ENCODE data around the gene BCAS3.
A peak's percentile ranks its signal among the peaks of the same experiment; 100 is the strongest.
"Not testable (repeated sequence)": the region's sequence is repeated elsewhere in the genome, so short reads cannot be mapped to it uniquely, and the experiment has no call there.

BCAS3 gene

DNA sequence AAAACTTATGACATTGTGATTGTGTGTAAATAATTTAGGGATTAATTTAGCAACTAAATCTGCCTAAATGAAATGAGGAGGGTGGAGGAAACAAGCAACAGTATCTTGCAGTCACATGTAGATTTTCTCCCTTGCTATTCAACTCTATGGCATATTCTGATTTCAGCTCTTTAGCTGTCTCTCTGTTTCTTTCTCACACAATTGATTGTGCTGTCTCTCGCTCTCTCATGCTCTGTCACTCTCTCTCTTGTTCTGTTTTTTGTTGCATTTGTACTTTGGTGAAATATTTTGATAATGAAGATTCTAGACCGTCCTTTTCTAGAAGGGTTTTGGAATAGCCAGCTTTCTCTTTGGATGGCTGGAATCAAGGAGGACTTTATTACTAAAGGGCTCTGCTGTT is 70.6 kb downstream of the BCAS3 start:
- no peak for DNase-seq

DNA sequence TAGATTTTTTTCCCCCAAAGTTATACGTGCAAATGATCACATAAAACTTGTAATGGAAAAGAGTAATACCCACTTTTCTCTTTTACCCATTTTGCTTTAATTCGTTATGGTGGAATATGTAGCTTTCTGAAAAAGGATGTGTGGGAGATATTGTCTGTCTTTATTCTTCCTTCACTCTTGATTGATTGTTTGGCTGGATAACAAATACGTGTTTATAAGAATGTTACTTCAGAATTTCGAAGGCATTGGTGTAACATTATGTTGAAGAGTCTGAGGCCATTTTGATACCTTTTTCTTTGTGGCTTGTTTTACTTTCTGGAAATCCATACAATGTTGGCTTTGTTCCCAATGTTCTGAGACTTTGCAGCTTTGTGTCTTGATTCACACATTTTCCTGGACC is 71.4 kb downstream of the BCAS3 start:
- DNase-seq, result no peak

DNA sequence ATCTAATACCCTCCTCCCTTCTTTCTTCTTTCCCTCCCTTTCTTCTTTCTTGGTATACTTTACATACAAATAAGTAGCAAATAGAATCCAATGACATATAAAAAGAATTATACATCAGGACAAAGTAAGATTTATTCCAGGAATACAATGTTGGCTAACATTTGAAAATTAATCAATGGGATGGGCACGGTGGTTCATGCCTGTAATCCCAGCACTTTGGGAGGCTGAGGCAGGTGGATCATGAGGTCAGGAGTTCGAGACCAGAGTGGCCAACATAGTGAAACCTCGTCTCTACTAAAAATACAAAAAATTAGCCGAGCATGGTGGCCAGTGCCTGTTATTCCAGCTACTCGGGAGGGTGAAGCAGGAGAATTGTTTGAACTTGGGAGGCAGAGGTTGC is 72.1 kb downstream of the BCAS3 start:
- no peak for DNase-seq

DNA sequence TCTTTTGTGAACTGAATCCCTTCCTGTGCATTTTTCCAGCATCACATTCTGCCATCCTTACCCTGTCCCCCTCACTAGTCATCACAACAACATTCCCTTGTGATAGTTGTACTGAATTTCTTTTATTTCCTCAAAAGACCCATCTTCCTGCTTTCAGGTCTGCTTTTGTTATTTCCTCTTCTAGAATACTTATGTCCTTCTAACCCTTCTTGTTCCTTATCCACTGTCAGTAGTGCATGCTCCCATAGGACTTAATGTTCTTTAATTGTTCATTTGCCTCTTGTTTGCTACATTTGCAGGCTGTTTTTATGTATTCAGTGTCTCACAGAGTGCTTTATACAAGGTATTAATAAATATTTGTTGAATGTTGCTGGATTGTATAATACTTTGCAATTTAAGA is 73.0 kb downstream of the BCAS3 start:
- DNase-seq, result no peak

DNA sequence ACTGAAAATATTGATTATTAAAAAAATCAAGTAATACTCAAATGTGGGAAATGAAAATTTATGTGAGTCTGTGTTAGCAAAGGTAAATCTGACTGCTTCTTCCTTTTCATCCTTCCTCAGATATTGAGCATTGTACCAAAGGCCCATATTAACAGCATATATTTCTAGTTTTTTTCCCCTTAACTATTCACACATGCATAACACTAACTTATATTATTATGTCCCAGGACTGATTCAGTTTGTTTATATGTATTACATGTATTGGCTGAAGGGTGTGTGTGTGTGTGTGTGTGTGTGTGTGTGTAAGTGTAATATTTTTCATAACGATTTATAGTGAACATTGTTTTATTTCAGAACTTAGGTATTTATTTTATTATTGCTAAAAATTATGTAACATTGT is 74.2 kb downstream of the BCAS3 start:
- no peak for DNase-seq

DNA sequence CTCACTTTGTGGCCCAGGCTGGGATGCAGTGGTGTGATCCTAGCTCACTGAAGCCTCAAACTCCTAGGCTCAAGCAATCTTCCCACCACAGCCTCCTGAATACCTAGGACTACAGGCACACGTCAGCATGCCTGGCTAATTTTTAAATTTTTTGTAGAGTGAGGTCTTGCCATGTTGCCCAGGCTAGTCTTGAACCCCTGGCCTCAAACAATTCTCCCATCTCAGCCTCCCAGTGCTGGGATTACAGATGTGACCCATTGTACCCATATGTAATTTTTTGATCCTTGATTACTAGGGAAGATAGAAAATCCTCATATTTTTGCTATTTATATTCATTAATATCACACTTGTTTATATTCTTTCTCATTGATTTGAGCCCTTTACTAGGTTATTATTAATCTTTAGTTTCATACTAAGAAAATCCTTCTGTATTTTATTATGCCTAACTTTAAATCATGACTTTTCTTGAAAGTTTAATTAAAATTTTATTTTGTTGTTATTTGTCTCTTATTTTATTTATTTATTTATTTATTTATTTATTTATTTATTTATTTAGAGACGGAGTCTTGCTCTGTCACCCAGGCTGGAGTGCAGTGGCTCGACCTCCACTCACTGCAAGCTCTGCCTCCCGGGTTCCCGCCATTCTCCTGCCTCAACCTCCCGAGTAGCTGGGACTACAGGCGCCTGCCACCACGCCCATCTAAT is 75.4 kb downstream of the BCAS3 start:
- no peak for DNase-seq

DNA sequence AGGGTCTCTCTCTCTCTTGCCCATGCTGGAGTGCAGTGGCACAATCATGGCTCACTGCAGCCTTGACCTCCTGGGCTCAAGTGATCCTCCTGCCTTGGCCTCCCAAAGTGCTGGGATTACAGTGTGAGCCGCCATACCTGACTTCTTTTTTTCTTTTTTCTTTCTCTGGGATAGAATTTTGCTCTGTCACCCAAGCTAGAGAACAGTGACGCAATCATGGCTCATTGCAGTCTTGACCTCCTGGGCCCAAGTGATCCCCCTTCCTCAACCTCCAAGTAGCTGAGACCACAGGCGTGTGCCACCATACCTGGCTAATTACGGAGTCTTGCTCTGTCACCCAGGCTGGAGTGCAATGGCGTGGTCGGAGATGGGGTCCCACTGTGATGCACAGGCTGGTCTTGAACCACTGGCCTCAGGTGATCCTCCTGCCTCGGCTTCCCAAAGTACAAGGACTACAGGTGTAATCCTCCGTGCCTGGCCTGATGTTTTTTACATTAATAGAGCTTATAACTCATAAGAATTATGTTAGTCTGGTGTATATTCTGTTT is 76.5 kb downstream of the BCAS3 start:
- no peak for DNase-seq

DNA sequence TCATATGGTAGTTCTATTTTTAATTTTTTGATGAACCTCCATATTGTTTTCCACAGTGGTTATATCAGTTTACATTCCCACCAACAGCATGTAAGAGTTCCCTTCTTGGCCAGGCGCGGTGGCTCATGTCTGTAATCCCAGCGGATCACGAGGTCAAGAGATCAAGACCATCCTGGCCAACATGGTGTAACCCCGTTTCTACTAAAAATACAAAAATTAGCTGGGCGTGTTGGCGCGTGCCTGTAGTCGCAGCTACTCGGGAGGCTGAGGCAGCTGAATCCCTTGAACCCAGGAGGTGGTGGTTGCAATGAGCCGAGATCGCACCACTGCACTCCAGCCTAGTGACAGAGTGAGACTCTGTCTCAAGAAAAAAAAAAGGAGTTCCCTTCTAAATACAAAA is 79.1 kb downstream of the BCAS3 start:
- not testable (repeated sequence) for DNase-seq

DNA sequence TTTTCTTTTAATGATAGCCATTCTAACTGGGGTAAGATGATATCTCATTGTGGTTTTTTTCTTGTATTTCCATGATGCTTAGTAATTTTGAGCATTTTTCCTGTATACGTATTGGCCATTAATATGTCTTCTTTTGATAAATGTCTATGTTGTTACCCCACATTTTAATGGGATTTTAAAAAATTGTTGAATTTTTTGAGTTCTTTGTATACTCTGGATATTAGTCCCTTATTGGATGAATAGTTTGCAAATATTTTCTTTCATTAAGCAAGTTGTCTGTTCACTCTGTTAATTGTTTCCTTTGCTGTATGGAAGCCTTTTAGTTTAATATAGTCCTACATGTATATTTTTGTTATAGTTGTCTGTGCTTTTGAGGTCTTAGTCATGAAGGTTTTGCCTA is 79.8 kb downstream of the BCAS3 start:
- no peak for DNase-seq

DNA sequence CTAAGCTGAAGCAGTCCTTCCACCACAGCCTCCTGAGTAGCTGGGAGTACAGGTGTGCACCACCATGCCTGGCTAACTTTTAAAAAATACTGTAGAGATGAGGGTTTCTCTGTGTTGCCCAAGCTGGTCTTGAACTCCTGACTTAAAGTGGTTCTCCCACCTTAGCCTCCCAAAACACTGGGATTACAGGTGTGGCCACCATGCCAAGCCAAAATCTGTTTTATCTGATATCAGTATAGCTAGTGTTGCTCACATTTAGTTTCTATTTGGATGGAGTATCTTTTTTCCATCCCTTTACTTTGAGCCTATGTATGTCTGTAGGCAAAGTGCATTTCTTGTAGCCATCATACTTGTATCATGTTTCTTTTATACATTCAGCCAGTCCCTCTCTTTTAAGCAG is 82.1 kb downstream of the BCAS3 start:
- DNase-seq, result no peak

DNA sequence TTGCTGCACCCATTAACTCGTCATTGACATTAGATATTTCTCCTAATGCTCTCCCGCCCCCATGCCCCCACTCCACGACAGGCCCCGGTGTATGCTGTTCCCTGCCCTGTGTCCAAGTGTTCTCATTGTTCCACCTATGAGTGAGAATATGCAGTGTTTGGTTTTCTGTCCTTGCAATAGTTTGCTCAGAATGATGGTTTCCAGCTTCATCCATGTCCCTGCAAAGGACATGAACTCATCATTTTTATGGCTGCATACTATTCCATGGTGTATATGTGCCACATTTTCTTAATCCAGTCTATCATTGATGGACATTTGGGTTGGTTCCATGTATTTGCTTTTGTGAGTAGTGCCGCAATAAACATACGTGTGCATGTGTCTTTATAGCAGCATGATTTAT is 83.7 kb downstream of the BCAS3 start:
- not testable (repeated sequence) for DNase-seq

DNA sequence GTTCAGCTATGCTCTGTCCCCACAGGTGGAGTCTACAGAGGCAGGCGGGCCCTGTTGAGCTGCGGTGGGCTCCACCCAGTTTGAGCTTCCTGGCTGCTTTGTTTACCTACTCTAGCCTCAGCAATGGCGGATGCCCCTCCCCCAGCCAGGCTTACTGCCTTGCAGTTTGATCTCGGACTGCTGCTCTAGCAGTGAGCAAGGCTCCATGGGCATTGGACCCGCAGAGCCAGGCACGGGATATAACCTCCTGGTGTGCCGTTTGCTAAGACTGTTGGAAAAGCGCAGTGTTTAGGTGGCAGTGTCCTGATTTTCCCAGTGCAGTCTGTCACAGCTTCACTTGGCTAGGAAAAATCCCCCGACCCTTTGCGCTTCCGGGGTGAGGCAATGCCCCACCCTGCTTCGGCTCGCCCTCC is 89.1 kb downstream of the BCAS3 start:
- no peak for DNase-seq

DNA sequence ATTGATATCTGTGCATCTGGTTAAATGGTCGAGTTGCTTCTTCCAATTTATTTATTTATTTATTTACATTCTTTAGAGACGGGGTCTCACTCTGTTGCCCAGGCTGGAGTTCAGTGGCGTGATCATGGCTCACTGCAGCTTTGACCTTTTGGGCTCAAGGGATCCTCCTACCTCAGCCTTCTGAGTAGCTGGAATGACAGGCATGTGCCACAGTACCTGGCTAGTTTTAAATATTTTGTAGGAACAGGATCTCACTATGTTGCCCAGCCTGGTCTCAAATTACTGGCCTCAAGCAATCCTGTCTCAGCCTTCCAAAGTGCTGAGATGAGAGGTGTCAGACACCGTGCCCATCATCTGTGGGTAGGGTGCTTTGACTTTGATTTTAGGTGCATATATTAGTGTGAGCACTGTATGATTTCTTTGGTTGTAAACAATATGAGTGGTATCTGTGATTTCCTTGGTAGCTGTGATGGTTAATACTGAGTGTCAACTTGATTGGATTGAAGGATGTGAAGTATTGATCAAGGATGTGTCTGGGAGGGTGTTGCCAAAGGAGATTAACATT is 90.2 kb downstream of the BCAS3 start:
- DNase-seq, result no peak

DNA sequence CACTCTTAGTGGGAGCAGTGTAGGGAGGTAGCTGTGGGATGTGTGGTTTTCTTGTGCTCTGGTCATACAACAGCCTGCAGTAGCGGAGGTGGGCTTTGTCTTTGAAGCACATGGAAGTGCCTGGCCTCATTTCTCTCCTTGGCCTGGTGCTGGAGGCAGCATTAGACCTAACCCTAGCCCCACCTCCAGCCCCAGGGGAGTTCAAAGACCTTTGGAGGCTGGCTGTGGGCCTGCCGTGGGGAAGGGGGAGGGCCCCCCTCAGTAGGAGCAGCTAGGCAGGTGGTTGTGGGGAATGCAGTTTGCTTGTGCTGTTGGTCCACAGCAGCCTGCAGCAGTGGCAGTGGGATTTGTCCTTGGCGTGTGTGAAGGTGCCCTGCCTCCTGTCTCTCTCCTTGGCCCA is 91.7 kb downstream of the BCAS3 start:
- DNase-seq, result no peak

DNA sequence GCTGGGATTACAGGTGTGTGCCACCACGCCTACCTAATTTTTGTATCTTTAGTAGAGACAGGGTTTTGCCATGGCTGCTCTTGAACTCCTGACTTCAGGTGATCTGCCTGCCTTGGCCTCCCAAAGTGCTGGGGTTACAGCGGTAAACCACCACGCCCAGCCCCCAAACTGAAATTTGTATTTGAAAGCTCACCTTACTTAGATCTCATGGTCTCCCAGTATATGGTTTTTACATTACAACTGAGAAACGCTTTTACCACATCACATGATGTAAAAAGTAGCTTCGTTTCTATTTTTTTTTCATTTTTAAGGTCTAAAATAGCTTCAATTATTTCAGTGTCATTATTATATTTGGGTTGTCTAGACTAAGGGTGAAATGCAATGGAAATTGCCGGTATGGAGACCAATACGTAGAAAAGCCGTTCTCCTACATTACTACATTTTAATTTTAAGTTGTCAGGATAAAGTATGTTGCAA is 93.3 kb downstream of the BCAS3 start:
- DNase-seq, result no peak

DNA sequence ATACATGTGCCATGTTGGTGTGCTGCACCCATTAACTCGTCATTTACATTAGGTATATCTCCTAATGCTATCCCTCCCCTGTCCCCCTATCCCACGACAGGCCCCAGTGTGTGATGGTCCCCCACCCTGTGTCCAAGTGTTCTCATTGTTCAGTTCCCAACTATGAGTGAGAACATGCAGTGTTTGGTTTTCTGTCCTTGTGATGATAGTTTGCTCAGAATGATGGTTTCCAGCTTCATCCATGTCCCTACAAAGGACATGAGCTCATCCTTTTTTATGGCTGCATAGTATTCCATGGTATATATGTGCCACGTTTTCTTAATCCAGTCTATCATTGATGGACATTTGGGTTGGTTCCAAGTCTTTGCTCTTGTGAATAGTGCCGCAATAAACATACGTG is 94.0 kb downstream of the BCAS3 start:
- DNase-seq, result not testable (repeated sequence)

DNA sequence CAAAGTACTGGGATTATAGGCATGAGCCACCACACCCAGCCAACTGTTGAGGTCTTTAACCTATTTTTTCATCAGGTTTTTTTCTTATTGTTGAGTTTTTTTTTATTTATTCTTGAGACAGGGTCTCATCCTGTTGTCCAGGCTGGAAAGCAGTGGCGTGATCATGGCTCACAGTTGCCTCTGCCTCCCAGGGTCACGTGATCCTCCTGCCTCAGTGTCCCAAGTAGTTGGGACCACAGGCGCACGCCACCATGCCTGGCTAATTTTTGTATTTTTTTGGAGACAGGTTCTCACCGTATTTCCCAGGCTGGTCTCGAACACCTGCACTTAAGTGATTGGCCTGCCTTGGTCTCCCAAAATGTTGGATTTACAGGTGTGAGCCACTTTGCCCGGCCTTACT is 95.9 kb downstream of the BCAS3 start:
- DNase-seq, result no peak

DNA sequence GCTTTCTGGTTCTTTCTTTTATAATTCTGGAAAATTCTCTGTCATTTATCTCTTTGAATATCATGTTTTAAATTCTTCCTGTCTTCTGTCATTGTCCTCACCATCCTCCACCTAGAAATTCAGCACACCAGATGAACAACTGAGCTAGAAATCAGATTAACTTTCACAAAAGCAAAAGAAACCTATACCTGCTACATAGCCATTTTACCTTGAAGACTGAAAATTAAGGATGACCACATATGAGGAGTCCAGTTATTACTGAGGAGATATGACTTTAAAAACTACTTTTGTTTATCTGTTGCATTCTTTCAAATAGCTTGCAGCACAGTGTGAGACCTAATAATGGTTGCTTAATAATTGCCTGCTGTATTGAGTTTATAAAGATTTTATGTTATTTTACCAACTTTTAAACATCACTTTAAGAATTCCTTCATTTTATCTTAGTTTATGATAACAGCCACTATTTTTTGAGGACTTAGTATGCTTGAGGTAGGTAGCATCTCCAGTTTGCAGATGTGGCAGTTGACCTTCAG is 104.3 kb downstream of the BCAS3 start:
- no peak for DNase-seq

DNA sequence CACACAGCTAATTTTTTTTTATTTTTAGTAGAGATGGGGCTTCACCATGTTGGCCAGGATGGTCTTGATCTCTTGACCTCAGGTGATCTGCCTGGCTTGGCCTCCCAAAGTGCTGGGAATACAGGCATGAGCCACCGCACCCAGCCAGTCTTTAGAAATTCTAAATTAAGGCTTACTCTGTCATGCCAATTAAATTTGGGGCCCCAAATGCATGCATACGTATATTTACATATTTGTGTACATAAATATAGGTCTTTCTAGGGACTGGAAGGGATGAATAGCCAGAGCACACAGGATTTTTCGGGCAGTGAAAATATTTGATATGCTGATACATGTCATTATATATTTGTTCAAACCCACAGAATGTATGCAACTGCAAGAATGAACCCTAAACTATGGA is 105.1 kb downstream of the BCAS3 start:
- DNase-seq, result no peak

DNA sequence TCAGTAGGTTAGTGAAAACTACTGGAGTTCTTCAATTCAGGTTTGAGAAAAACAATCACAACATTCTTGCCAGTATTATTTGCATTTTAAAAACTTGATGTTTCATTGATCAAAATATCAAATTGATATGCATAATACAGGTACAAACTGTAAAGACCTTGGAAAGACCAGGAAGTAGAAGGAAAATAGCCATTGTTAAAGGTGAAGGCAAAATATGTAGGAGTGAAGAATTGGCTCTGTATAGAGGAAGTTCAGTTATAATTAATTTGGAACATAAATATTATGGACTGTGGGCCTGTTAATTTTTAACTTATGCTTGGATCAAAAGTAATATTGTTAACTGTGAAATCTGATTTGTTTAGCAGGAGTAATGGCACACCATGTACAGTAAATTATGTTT is 112.6 kb downstream of the BCAS3 start:
- DNase-seq, result no peak

DNA sequence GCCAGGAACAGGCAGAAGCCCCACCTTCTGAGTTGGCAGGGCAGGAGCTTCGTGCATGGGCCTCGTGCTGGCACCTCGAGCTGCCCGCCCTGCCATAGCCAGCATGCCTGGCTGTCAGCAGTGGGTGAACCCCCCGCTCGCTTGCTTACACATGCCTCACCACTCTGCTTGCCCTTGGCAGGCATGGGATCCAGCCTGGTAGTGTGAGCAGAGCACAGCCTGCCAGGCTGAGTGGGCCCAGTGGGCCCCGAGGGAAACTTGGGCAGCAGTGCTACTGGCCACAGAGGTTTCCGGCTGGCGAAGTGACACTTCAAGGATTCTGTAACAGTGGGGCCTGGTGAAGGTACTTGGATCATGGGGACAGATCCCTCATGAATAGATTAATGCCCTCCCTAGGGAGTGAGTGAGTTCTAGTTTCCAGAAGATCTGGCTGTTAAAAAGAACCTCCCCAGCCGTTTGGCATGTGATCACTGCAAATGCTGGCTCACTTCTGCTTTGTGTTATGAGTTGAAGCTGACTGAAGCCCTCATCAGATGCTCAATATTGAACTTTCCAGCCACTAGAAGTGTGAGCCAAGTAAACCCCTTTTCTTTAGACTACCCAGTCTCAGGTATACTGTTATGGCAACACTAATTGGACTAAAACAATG is 114.7 kb downstream of the BCAS3 start:
- DNase-seq, result peak; percentile 26

DNA sequence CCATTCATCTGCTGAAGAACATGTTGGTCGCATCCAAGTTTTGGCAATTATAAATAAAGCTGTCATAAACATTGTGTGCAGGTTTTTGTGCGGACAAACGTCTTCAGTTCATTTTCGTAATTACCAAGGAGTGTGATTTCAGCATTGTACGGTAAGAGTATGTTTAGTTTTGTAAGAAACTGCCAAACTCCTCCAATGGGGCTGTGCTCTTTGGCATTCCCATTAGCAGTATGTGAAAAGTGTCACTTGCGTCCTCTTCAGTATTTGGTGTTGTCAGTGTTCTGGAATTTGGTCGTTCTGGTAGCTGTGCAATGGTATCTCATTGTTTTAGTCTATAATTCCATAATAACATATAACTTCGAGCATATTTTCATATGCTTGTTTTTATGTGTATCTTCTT is 120.9 kb downstream of the BCAS3 start:
- no peak for DNase-seq

DNA sequence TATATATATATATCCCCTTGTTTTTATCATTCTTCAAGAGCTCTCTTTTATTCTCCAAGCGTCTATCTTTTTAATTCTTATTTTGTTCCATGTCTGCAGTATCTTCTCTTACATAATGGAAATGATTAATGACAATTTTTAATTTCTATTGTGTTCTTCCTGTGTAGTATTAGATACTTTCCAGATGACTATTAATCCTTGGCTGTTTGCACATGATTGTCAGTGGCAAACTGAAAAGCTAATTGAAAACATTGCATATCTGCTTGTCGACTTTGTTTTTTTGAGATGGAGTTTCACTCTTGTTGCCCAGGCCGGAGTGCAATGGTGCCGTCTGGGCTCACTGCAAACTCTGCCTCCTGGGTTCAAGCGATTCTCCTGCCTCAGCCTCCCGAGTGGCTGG is 124.7 kb downstream of the BCAS3 start:
- DNase-seq, result no peak

DNA sequence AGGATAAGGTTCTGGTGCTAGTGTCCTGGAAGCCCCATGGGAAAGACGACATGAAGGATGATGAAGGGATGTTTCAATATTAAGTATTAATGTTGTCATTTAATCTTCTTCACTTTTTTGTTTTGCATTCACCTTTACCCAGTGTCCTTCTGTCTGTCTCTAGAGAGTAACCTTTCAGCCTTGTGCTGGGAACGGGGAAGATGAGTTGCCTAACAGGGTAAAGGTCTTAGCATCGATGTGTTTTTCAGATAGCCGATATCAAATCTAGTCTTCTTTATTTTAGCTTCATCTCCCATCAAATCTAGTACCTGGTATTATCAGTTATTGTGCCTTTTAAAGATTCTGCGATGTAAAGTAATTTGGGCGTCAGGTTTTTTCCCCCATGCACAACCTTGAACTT is 125.4 kb downstream of the BCAS3 start:
- no peak for DNase-seq
